WERI-Rb-1 (cell line): ENCODE measurements around the gene SAMD10.

Source experiments
- DNase-seq: peaks from one replicate; pipeline ENCODE4 v3.0.0-alpha.2; 2020
- H3K27ac ChIP-seq: fragments of 250-450 bp; sonication (Bioruptor Pico); 2 replicates; pipeline ENCODE4 v1.5.1; 2020; ENCODE audit warnings: mild to moderate bottlenecking, moderate library complexity
- H3K27me3 ChIP-seq: fragments of 250-450 bp; sonication (Bioruptor Pico); 2 replicates; pipeline ENCODE4 v1.5.1; 2021; ENCODE audit warnings: mild to moderate bottlenecking, low read depth, moderate library complexity; ENCODE audit not compliant: insufficient read depth, severe bottlenecking
- H3K36me3 ChIP-seq: fragments of 250-450 bp; sonication (Bioruptor Pico); 2 replicates; pipeline ENCODE4 v1.5.1; 2020; ENCODE audit warnings: mild to moderate bottlenecking, moderate library complexity
- H3K4me3 ChIP-seq: 2 replicates; pipeline ENCODE4 v1.5.1; 2011; ENCODE audit warnings: low read depth, mild to moderate bottlenecking, control low read depth, low read length
- H3K9me3 ChIP-seq: fragments of 250-450 bp; sonication (Bioruptor Pico); 2 replicates; pipeline ENCODE4 v1.5.1; 2021; ENCODE audit warnings: mild to moderate bottlenecking, moderate library complexity; ENCODE audit not compliant: severe bottlenecking
- CTCF ChIP-seq: IDR thresholded peaks from 2 replicates; pipeline ENCODE4 v1.5.1; 2011; ENCODE audit warnings: low read depth, mild to moderate bottlenecking, control low read depth, inconsistent platforms, low read length

Gene SAMD10

GRCh38 chr20:63967330-63968135 lies 11.9 kb downstream of the SAMD10 start:
- no peak for TF ChIP-seq CTCF
- H3K9me3 ChIP-seq, result no peaks in the 10 kb centered on the region
- H3K36me3 ChIP-seq, result peaks cover 12% of the 10 kb centered on the region
- H3K27ac ChIP-seq, result no peak overlapping the region
- no peaks in the 10 kb centered on the region for H3K27me3 ChIP-seq
- H3K4me3 ChIP-seq, result no peak overlapping the region
- DNase-seq, result no peak

GRCh38 chr20:63966944-63967322 lies 12.5 kb downstream of the SAMD10 start:
- Histone ChIP-seq H3K36me3 (peaks cover 12% of the 10 kb centered on the region), H3K27me3 (no peaks in the 10 kb centered on the region), H3K9me3 (no peaks in the 10 kb centered on the region), H3K4me3 (no peak overlapping the region), H3K27ac (no peak overlapping the region)
- DNase-seq, result no peak
- no peak for TF ChIP-seq CTCF

- Histone ChIP-seq H3K4me3 (no peak overlapping the region), H3K36me3 (peaks cover 12% of the 10 kb centered on the region), H3K9me3 (no peaks in the 10 kb centered on the region), H3K27ac (no peak overlapping the region), H3K27me3 (no peaks in the 10 kb centered on the region)
- no peak for TF ChIP-seq CTCF
- no peak for DNase-seq
Measured at GRCh38 chr20:63966172-63966943, 13.1 kb downstream of the SAMD10 start.

- Histone ChIP-seq H3K36me3 (peaks cover 14% of the 10 kb centered on the region), H3K4me3 (no peak overlapping the region), H3K9me3 (no peaks in the 10 kb centered on the region), H3K27me3 (no peaks in the 10 kb centered on the region), H3K27ac (no peak overlapping the region)
- no peak for TF ChIP-seq CTCF
- DNase-seq, result no peak
Measured at GRCh38 chr20:63964412-63964811, 15.0 kb downstream of the SAMD10 start.

GRCh38 chr20:63963784-63964301 lies 15.6 kb downstream of the SAMD10 start:
- no peak for TF ChIP-seq CTCF
- Histone ChIP-seq H3K27me3 (no peaks in the 10 kb centered on the region), H3K36me3 (peaks cover 15% of the 10 kb centered on the region), H3K27ac (no peak overlapping the region), H3K9me3 (no peaks in the 10 kb centered on the region), H3K4me3 (no peak overlapping the region)
- DNase-seq, result no peak
